GM15510 (cell line): ENCODE measurements around the gene SPAG17.

Source experiments
- POLR2A ChIP-seq: IDR thresholded peaks from 3 replicates; pipeline ENCODE4 v1.6.1; 2011; ENCODE audit warnings: borderline replicate concordance; ENCODE audit not compliant: insufficient read length; ENCODE audit errors: extremely low read depth

The SPAG17 gene

DNA sequence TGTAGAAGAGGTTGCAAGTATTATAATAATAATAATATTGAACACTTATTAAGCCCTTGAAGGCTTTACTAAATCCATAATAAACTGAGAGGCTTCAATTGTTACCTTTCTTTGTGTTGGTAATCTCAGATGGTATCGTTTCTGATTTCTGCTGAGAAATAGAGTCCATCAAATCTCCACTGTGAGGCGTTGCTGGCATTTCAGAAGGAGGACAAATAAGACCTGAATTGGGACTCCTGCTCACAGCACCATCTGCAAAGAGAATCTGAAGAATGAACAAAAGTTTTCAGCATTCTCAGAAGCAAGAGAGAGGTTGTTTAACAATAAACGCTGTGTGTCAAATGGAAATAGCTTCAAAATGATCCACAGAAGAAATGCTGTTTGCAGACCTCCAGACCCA, 161.8 kb downstream of the SPAG17 start:
- no peak for TF ChIP-seq POLR2A

DNA sequence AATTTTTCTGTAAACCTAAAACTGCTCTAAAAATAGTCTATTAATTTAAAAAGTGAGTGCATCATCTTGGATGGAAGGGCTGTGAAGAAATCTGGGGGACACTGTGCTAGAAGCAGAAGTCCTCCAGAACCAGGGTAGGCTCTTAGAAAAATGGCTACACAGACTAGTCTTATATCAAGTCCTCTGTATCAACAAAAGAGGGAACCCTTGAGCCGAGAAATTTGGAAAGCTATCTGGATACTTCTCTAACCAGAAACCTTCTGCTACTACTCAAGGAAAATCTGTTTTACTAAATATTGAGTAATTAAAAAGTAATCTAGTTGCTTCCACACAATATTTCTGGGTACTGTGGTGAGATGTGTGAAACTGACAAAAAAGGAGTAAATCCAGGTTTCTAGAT, 163.4 kb downstream of the SPAG17 start:
- no peak for TF ChIP-seq POLR2A

GRCh38 chr1:118018060-118018459, 167.0 kb downstream of the SPAG17 start:
- no peak for TF ChIP-seq POLR2A

- no peak for TF ChIP-seq POLR2A
Observed at GRCh38 chr1:118013938-118014337, 171.1 kb downstream of the SPAG17 start.

GRCh38 chr1:118013336-118013735, 171.7 kb downstream of the SPAG17 start:
- no peak for TF ChIP-seq POLR2A

DNA sequence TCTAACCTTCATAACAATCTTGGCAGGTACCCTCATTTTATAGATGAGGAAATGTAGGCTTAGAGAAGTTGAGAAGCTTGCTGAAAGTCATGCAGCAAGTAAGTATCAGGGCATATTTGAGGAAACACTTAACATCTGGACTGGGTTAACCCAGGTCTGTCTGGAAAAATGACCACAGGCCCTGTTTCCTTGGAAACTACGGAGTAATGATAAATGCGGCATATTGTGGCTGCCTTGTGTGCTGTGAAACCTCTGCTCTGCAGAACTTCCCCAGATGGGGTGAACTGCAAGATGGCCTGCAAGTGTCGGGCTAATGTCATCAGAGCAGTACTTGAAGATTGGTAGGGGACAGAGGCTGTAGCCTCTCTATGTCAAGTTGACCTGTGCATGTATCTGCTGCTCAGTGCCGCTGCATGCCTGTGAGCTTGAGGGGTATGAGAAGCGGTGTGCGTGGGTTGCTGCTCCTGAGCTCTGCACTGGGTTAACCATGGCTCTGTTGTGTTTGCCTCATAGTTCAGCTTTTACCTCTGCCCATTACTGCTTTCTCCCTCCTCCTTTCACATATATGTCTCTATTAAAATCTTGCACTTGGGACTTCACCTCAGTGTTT, 172.4 kb downstream of the SPAG17 start:
- no peak for TF ChIP-seq POLR2A

GRCh38 chr1:118008011-118008410, 177.0 kb downstream of the SPAG17 start:
- no peak for TF ChIP-seq POLR2A

DNA sequence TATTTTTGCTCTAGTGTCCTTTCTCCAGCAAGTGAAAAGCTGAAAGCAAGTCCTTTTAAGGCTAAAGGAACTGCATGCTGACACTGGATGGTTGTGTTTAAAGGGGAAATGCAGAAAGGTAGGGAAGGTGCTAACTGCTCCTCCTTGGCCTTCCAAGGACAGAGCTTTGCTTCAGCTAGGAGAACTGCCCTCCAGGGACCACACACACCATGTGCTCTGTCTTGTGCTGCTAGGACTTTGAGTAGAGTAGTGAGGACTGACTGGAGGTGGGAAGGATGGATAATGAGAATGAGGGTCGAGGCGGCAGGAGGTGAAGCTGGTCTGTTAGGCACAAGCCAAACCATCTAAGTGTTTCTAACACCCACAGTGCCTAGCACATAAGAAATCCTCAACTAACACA, 177.6 kb downstream of the SPAG17 start:
- no peak for TF ChIP-seq POLR2A

DNA sequence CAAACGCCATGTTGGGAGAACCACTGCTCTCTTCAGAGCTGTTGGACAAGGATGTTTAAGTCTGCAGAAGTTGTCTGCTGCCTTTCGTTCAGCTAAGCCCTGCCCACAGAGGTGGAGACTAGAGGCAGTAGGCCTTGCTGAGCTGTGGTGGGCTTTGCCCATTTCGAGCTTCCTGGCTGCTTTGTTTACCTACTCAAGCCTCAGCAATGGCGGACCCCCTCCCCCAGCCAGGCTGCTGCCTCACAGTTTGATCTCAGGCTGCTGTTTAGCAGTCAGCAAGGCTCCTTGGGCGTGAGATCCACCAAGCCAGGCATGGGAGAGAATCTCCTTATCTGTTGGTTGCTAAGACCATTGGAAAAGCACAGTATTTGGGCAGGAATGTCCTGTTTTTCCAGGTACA, 180.7 kb downstream of the SPAG17 start:
- TF ChIP-seq POLR2A = no peak

GRCh38 chr1:117985973-117986372, 199.1 kb downstream of the SPAG17 start:
- no peak for TF ChIP-seq POLR2A

GRCh38 chr1:117985239-117985638, 199.8 kb downstream of the SPAG17 start:
- no peak for TF ChIP-seq POLR2A

DNA sequence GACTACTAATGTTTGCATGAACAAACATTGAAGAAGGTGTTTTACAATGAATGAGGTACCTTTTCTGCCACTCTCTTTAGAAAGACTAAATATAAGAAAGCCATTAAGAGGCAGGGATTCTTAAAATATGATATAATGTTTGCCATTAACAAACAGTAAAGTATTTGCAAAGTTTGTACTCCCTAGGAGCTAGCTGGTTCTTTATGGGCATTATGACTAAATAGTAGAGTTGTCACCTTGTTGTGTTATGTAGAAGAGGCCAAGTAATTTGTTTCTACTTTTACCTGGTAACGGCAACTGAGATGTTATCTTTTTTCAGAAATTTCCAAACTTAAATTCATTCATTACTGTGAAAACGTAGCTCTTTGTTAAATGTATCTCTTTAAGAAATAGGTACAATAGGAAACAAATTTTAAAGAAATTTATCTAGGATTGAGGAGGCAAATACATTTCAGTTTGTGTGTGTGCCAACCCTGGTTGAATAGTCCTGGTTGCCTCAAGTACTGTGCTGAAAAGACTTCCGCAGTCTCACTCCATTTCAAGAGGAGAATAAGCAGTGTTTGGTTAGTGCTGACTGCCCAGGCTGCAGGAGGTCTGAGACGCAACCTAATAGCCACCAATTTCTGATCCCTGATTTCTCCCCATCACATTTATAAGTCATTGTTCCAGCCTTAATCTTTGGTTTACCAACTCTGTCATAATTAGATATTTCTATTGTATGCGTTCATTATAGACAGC, 203.4 kb downstream of the SPAG17 start:
- TF ChIP-seq POLR2A = no peak

- no peak for TF ChIP-seq POLR2A
Observed at GRCh38 chr1:117976381-117976780, 208.6 kb downstream of the SPAG17 start.

DNA sequence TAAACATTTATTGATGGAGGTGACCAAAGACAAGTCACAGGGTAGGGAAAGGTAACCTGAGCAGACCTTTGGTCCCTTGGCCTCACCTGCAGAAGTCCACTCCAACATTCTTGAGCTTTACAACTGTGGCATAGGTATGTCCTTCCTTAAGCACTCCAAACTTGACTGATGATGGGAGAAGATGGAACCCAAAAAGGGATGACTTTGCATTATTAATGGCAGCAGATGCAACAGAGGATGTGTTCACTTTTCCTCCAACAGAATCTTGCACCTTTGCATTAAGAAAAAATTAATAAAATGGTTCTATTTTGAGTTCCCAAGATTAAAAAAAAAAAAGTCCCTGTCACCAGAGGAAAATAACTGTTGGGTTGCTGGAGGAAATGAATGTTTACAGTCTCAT, 213.3 kb downstream of the SPAG17 start:
- TF ChIP-seq POLR2A = no peak

GRCh38 chr1:117970252-117970651, 214.8 kb downstream of the SPAG17 start:
- TF ChIP-seq POLR2A = no peak

GRCh38 chr1:117967881-117968280, 217.1 kb downstream of the SPAG17 start:
- no peak for TF ChIP-seq POLR2A

DNA sequence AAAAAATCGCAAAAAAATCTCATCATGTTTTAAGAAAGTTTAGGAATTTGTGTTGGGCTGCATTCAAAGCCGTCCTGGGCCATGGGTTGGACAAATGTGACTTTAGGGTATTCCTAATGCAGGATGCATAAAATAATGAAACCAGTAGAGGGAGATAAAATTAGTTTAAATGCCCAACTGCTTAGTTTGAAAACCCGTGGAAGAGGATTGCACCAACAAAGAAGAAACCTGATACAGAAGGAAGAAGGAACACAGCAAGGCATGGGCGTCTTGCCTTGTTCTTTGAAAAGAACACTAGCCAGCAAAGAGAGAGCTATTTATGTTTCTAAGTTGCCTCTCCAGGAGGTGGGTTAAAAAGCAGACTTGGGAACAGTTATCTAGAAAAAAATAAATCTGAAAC, 217.6 kb downstream of the SPAG17 start:
- TF ChIP-seq POLR2A = no peak

DNA sequence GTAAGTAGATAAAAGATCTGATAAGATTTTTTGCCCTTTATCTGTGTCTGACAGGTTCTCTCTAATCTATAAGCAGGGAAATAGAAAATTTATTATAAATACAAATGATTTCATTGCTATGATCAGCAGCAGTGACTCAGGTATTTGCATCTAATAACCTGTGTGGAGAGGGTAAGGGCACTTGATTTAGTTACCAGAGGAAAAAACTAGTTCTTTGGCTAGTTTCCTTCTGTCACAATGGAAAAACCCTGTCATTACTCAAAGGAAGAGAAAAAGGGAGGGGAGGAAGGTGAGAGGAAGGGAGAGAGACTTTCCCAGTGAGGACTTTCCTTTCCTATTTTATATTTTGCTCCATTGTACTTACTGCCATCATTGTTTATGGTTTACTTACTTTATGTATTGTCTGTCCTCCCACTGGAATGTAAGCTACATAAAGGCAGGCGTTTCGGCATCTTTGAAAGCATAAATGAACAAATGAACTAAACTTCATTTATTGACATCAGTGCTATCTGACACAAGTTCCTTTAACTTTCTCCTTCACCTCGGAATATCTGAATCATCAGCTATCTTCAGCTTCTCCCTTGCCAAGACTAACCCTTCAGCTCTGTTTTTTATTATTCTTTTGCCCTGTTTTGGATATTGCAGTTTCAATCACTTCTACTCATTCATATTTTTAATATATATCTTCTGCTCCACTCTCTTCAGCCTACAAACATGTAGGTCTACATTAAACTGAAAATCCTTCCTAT, 220.6 kb downstream of the SPAG17 start:
- no peak for TF ChIP-seq POLR2A
